Measurements from ENCODE around the gene ECE2.

The ECE2 gene

DNA sequence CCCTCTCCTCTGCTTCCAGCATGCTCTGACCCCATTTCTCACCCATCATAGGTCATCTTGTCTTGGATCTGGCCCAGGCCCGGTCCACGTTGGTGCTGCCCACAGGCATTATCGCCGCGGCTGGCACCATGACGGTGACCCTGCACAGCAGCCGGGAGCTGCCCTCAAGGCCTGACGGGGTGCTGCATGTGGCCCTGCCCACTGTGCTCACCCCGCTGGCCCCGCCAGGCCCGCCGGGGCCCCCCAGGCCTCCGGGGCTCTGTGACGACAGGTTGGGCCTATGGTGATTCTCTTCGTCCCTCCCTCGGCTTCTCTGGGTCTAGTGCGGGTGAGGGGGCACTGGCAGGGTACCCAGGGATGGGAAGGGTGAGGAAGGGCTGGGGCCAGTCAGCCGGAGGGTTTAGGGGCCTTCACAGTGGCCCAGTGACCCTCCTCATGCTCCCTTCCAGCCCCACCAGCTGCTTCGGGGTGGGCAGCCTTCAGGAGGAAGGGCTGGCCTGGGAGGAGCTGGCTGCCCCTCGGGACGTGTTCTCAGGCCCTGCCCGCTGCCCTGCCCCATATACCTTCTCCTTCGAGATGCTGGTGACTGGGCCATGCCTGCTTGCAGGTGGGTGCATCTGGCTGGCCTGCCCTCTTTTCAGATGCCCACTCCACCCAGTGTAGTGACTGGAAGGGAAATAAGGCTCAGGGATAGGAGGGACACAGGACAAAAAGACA lies 42.5 kb upstream of the ECE2 start:
- no peak overlapping the region for H3K4me2 ChIP-seq (ENCODE audit: low read length, poor library complexity, severe bottlenecking)
- H3K27ac ChIP-seq (ENCODE audit: low read length, poor library complexity, severe bottlenecking) = no peak overlapping the region
- no peak overlapping the region for H2BK120ac ChIP-seq (ENCODE audit: low read depth, low read length)
- H3K18ac ChIP-seq (ENCODE audit: low read depth in 1 of 2, low read length in 2 of 2) = no peak overlapping the region
- no peaks in the 10 kb centered on the region for H3K9me3 ChIP-seq (ENCODE audit: control insufficient read depth, low read length)
- H3K27me3 ChIP-seq (ENCODE audit: control insufficient read depth in 1 of 2, insufficient read depth in 1 of 2, low read length in 2 of 2) = peaks cover 46 to 79% of the 10 kb centered on the region in 2 experiments
- peaks cover 27% of the 10 kb centered on the region for H3K4me1 ChIP-seq (ENCODE audit: control insufficient read depth, insufficient read depth, low read depth, low read length)
- no peak overlapping the region for H4K8ac ChIP-seq (ENCODE audit: low read length)
- no peak overlapping the region for H3K23ac ChIP-seq (ENCODE audit: low read length in 2 of 2)
- H3K4ac ChIP-seq (ENCODE audit: low read depth in 1 of 2, low read length in 2 of 2) = no peak overlapping the region
- no peak overlapping the region for H2AK5ac ChIP-seq (ENCODE audit: low read length, severe bottlenecking)
- no peak overlapping the region for H3K9ac ChIP-seq (ENCODE audit: low read length)
- DNase-seq = no peak
- H2BK15ac ChIP-seq (ENCODE audit: low read depth, poor library complexity, severe bottlenecking) = no peak overlapping the region
- H3K36me3 ChIP-seq (ENCODE audit: control insufficient read depth in 1 of 2, insufficient read depth in 2 of 2, low read depth in 1 of 2, low read length in 2 of 2) = no peaks in the 10 kb centered on the region
- no peak overlapping the region for H2AFZ ChIP-seq (ENCODE audit: low read depth, low read length)
- no peak overlapping the region for H2BK12ac ChIP-seq (ENCODE audit: low read length in 2 of 2)
- H3K4me3 ChIP-seq (ENCODE audit: insufficient read depth in 1 of 2, low read depth in 1 of 2, low read length in 2 of 2) = no peak overlapping the region
- H3K14ac ChIP-seq (ENCODE audit: low read length in 2 of 2) = no peak overlapping the region
- H3K79me1 ChIP-seq (replicated peaks; ENCODE audit: low read length, poor library complexity, severe bottlenecking) = no peaks in the 10 kb centered on the region
- H4K91ac ChIP-seq (ENCODE audit: low read length) = no peak overlapping the region
- 87% methylated on average over 21 of the region's 23 CpGs for WGBS
- H2BK5ac ChIP-seq (ENCODE audit: low read depth, low read length, poor library complexity, severe bottlenecking) = no peak overlapping the region

DNA sequence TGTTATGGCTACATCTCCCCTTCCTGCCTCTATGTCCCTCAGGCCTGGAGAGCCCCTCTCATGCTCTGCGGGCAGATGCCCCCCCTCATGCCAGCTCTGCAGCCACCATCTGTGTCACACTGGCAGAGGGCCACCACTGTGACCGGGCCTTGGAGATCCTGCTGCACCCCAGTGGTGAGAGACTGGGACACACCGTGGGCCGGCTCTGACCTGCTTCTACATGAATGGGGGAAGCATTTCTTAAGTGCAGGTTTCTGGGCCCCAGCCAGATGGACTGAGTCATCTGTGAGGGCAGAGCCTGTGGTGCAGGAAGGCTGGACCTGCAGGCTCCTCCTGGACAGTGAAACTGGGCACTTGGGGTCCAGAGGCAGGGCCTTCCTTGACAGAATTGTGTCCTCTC lies 41.6 kb upstream of the ECE2 start:
- H2AK5ac ChIP-seq (ENCODE audit: low read length, severe bottlenecking) = no peak overlapping the region
- H3K27me3 ChIP-seq (ENCODE audit: control insufficient read depth in 1 of 2, insufficient read depth in 1 of 2, low read length in 2 of 2) = peaks cover 38 to 76% of the 10 kb centered on the region in 2 experiments
- H3K23ac ChIP-seq (ENCODE audit: low read length in 2 of 2) = no peak overlapping the region
- H4K8ac ChIP-seq (ENCODE audit: low read length) = no peak overlapping the region
- H3K14ac ChIP-seq (ENCODE audit: low read length in 2 of 2) = peak overlapping the region in 1 of 2 experiments; percentile 30
- no peaks in the 10 kb centered on the region for H3K9me3 ChIP-seq (ENCODE audit: control insufficient read depth, low read length)
- no peak overlapping the region for H2BK12ac ChIP-seq (ENCODE audit: low read length in 2 of 2)
- peaks cover 24% of the 10 kb centered on the region for H3K4me1 ChIP-seq (ENCODE audit: control insufficient read depth, insufficient read depth, low read depth, low read length)
- H3K79me1 ChIP-seq (replicated peaks; ENCODE audit: low read length, poor library complexity, severe bottlenecking) = no peaks in the 10 kb centered on the region
- no peak overlapping the region for H2BK5ac ChIP-seq (ENCODE audit: low read depth, low read length, poor library complexity, severe bottlenecking)
- no peaks in the 10 kb centered on the region for H3K36me3 ChIP-seq (ENCODE audit: control insufficient read depth in 1 of 2, insufficient read depth in 2 of 2, low read depth in 1 of 2, low read length in 2 of 2)
- no peak overlapping the region for H3K4me2 ChIP-seq (ENCODE audit: low read length, poor library complexity, severe bottlenecking)
- no peak overlapping the region for H3K9ac ChIP-seq (ENCODE audit: low read length)
- H2AFZ ChIP-seq (ENCODE audit: low read depth, low read length) = no peak overlapping the region
- H4K91ac ChIP-seq (ENCODE audit: low read length) = no peak overlapping the region
- H3K18ac ChIP-seq (ENCODE audit: low read depth in 1 of 2, low read length in 2 of 2) = no peak overlapping the region
- H3K4ac ChIP-seq (ENCODE audit: low read depth in 1 of 2, low read length in 2 of 2) = no peak overlapping the region
- H3K4me3 ChIP-seq (ENCODE audit: insufficient read depth in 1 of 2, low read depth in 1 of 2, low read length in 2 of 2) = no peak overlapping the region
- no peak overlapping the region for H2BK15ac ChIP-seq (ENCODE audit: low read depth, poor library complexity, severe bottlenecking)
- no peak overlapping the region for H3K27ac ChIP-seq (ENCODE audit: low read length, poor library complexity, severe bottlenecking)
- WGBS = 52% methylated on average over 4 of the region's 4 CpGs
- H2BK120ac ChIP-seq (ENCODE audit: low read depth, low read length) = no peak overlapping the region
- peak; percentile 68 for DNase-seq

DNA sequence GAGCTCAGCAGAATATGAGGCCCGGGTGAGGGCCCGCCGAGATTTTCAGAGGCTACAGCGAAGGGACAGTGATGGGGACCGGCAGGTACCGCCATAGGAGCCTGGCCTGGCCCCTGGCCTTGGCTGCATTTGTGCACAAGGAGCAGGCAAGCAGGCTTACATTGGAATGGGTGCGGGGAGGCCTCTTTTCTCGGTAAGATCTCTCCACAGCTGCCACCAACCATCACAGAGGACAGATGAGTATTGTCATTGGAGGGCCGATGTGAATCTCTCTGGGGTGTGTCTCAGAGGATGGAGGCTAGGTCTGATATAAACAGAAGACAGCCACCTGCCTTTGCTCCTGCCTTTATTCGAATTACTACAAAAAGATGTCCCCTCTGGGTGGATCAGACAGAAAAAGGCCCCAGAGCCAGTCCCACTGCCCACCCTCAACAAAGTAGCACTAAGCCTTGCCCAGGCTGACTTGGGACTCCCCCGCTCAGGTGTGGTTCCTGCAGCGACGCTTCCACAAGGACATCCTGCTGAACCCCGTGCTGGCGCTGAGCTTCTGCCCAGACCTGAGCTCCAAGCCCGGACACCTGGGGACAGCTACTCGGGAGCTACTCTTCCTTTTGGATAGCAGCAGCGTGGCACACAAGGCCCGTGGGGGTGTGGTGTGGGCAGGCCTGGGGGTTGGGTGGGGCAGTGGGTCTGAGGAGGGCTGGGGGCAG lies 41.0 kb upstream of the ECE2 start:
- Histone ChIP-seq H3K9me3 (ENCODE audit: control insufficient read depth, low read length) (no peaks in the 10 kb centered on the region), H3K4me2 (ENCODE audit: low read length, poor library complexity, severe bottlenecking) (no peak overlapping the region), H3K36me3 (ENCODE audit: control insufficient read depth in 1 of 2, insufficient read depth in 2 of 2, low read depth in 1 of 2, low read length in 2 of 2) (no peaks in the 10 kb centered on the region), H2BK120ac (ENCODE audit: low read depth, low read length) (no peak overlapping the region), H3K14ac (ENCODE audit: low read length in 2 of 2) (no peak overlapping the region), H3K9ac (ENCODE audit: low read length) (no peak overlapping the region), H2BK5ac (ENCODE audit: low read depth, low read length, poor library complexity, severe bottlenecking) (peak overlapping the region; percentile 53), H2AFZ (ENCODE audit: low read depth, low read length) (no peak overlapping the region), H3K27me3 (ENCODE audit: control insufficient read depth in 1 of 2, insufficient read depth in 1 of 2, low read length in 2 of 2) (peaks cover 35 to 70% of the 10 kb centered on the region in 2 experiments), H2BK12ac (ENCODE audit: low read length in 2 of 2) (no peak overlapping the region), H2BK15ac (ENCODE audit: low read depth, poor library complexity, severe bottlenecking) (no peak overlapping the region), H4K91ac (ENCODE audit: low read length) (no peak overlapping the region), H2AK5ac (ENCODE audit: low read length, severe bottlenecking) (no peak overlapping the region), H3K4ac (ENCODE audit: low read depth in 1 of 2, low read length in 2 of 2) (no peak overlapping the region), H3K4me1 (ENCODE audit: control insufficient read depth, insufficient read depth, low read depth, low read length) (peaks cover 18% of the 10 kb centered on the region), H3K79me1 (replicated peaks; ENCODE audit: low read length, poor library complexity, severe bottlenecking) (no peaks in the 10 kb centered on the region), H3K23ac (ENCODE audit: low read length in 2 of 2) (no peak overlapping the region), H3K27ac (ENCODE audit: low read length, poor library complexity, severe bottlenecking) (no peak overlapping the region), H3K4me3 (ENCODE audit: insufficient read depth in 1 of 2, low read depth in 1 of 2, low read length in 2 of 2) (no peak overlapping the region), H3K18ac (ENCODE audit: low read depth in 1 of 2, low read length in 2 of 2) (no peak overlapping the region), H4K8ac (ENCODE audit: low read length) (no peak overlapping the region)
- WGBS = 83% methylated on average over 19 of the region's 19 CpGs
- DNase-seq = no peak

DNA sequence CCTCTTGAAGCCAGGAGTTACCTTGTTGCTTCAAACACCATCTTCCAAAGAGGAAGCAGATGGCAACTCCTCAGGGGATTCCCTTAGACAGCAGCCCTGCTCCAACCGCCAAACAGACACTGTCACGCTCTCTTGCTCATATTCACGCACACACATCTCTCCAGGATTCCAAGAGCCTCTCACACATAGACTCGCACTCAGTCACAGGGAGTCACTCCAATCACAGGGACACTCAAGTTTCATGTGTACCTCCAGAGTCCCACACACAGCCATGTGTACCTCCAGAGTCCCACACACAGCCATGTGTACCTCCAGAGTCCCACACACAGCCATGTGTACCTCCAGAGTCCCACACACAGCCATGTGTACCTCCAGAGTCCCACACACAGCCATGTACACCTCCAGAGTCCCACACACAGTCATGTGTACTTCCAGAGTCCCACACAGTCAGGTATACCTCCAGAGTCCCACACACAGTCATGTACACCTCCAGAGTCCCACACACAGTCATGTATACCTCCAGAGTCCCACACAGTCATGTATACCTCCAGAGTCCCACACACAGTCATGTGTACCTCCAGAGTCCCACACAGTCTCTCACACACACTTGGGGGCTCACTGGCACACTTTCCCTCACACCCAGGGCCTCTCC lies 40.3 kb upstream of the ECE2 start:
- H2BK12ac ChIP-seq (ENCODE audit: low read length in 2 of 2) = no peak overlapping the region
- H3K14ac ChIP-seq (ENCODE audit: low read length in 2 of 2) = no peak overlapping the region
- H3K27ac ChIP-seq (ENCODE audit: low read length, poor library complexity, severe bottlenecking) = no peak overlapping the region
- no peak overlapping the region for H3K4me3 ChIP-seq (ENCODE audit: insufficient read depth in 1 of 2, low read depth in 1 of 2, low read length in 2 of 2)
- H3K4ac ChIP-seq (ENCODE audit: low read depth in 1 of 2, low read length in 2 of 2) = no peak overlapping the region
- H2BK15ac ChIP-seq (ENCODE audit: low read depth, poor library complexity, severe bottlenecking) = no peak overlapping the region
- H3K36me3 ChIP-seq (ENCODE audit: control insufficient read depth in 1 of 2, insufficient read depth in 2 of 2, low read depth in 1 of 2, low read length in 2 of 2) = no peaks in the 10 kb centered on the region
- H3K9me3 ChIP-seq (ENCODE audit: control insufficient read depth, low read length) = no peaks in the 10 kb centered on the region
- H3K23ac ChIP-seq (ENCODE audit: low read length in 2 of 2) = no peak overlapping the region
- 86% methylated on average over 4 of the region's 4 CpGs for whole genome bisulfite sequencing
- no peak overlapping the region for H2AFZ ChIP-seq (ENCODE audit: low read depth, low read length)
- no peak overlapping the region for H2BK5ac ChIP-seq (ENCODE audit: low read depth, low read length, poor library complexity, severe bottlenecking)
- no peak overlapping the region for H3K18ac ChIP-seq (ENCODE audit: low read depth in 1 of 2, low read length in 2 of 2)
- DNase-seq = no peak
- no peak overlapping the region for H4K91ac ChIP-seq (ENCODE audit: low read length)
- no peak overlapping the region for H2BK120ac ChIP-seq (ENCODE audit: low read depth, low read length)
- no peaks in the 10 kb centered on the region for H3K79me1 ChIP-seq (replicated peaks; ENCODE audit: low read length, poor library complexity, severe bottlenecking)
- peaks cover 11% of the 10 kb centered on the region for H3K4me1 ChIP-seq (ENCODE audit: control insufficient read depth, insufficient read depth, low read depth, low read length)
- H3K9ac ChIP-seq (ENCODE audit: low read length) = no peak overlapping the region
- H3K27me3 ChIP-seq (ENCODE audit: control insufficient read depth in 1 of 2, insufficient read depth in 1 of 2, low read length in 2 of 2) = peaks cover 33 to 68% of the 10 kb centered on the region in 2 experiments
- no peak overlapping the region for H3K4me2 ChIP-seq (ENCODE audit: low read length, poor library complexity, severe bottlenecking)
- no peak overlapping the region for H4K8ac ChIP-seq (ENCODE audit: low read length)
- no peak overlapping the region for H2AK5ac ChIP-seq (ENCODE audit: low read length, severe bottlenecking)
